Measurements from ENCODE around the gene SLC28A2. TPM values are rescaled to one million over a fixed set of nuclear protein-coding genes. Genes with fewer than 3 reads are reported as not detected.

The SLC28A2 gene
- total RNA-seq, 1 donor from 2014 or later = not detected

DNA sequence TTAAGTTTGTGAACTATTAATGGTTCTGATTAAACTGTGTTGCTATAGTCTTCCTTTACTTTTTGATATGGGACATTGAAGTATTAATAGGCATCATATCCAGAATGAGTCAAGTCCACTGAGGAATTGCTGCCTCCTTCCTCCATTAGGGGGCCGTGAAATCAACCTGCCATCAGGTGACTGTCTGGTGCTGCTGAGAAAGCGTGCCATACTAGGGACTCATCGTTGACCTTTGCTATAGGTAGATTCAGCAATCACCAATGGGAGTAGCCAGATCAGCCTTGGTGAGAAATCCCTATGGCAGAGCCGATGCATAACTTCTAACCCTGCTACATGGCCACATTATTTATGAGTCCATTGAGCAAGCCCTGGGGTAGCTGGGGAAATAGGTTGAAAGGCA lies 30.1 kb upstream of the SLC28A2 start:
- H3K4me3 ChIP-seq (ENCODE audit: low read depth, low read length) = no peak overlapping the region
- no peaks in the 10 kb centered on the region for H3K36me3 ChIP-seq (ENCODE audit: control insufficient read depth, insufficient read depth, low read length)
- no peaks in the 10 kb centered on the region for H3K27me3 ChIP-seq (ENCODE audit: control insufficient read depth, insufficient read depth, low read length)
- DNase-seq (ENCODE audit: low read depth) = no peak
- FAIRE-seq = no peak
- TF ChIP-seq, protein P1, sequence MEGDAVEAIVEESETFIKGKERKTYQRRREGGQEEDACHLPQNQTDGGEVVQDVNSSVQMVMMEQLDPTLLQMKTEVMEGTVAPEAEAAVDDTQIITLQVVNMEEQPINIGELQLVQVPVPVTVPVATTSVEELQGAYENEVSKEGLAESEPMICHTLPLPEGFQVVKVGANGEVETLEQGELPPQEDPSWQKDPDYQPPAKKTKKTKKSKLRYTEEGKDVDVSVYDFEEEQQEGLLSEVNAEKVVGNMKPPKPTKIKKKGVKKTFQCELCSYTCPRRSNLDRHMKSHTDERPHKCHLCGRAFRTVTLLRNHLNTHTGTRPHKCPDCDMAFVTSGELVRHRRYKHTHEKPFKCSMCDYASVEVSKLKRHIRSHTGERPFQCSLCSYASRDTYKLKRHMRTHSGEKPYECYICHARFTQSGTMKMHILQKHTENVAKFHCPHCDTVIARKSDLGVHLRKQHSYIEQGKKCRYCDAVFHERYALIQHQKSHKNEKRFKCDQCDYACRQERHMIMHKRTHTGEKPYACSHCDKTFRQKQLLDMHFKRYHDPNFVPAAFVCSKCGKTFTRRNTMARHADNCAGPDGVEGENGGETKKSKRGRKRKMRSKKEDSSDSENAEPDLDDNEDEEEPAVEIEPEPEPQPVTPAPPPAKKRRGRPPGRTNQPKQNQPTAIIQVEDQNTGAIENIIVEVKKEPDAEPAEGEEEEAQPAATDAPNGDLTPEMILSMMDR (IDR thresholded peaks at IDR 0.05; ENCODE audit: insufficient read depth, low read length, severe bottlenecking) = no peak

- no peak for DNase-seq (ENCODE audit: low read depth)
- TF ChIP-seq, protein P1 (IDR thresholded peaks at IDR 0.05; ENCODE audit: insufficient read depth, low read length, severe bottlenecking) = no peak
- Histone ChIP-seq H3K4me3 (ENCODE audit: low read depth, low read length) (no peak overlapping the region), H3K36me3 (ENCODE audit: control insufficient read depth, insufficient read depth, low read length) (no peaks in the 10 kb centered on the region), H3K27me3 (ENCODE audit: control insufficient read depth, insufficient read depth, low read length) (no peaks in the 10 kb centered on the region)
- no peak for FAIRE-seq
Measured at GRCh38 chr15:45224621-45225217, 27.3 kb upstream of the SLC28A2 start.

- H3K36me3 ChIP-seq (ENCODE audit: control insufficient read depth, insufficient read depth, low read length) = no peaks in the 10 kb centered on the region
- no peak overlapping the region for H3K4me3 ChIP-seq (ENCODE audit: low read depth, low read length)
- TF ChIP-seq, protein P1 (IDR thresholded peaks at IDR 0.05; ENCODE audit: insufficient read depth, low read length, severe bottlenecking) = no peak
- H3K27me3 ChIP-seq (ENCODE audit: control insufficient read depth, insufficient read depth, low read length) = no peaks in the 10 kb centered on the region
- FAIRE-seq (no peak), DNase-seq (ENCODE audit: low read depth) (no peak)
Measured at GRCh38 chr15:45225506-45226273, 26.3 kb upstream of the SLC28A2 start.

DNA sequence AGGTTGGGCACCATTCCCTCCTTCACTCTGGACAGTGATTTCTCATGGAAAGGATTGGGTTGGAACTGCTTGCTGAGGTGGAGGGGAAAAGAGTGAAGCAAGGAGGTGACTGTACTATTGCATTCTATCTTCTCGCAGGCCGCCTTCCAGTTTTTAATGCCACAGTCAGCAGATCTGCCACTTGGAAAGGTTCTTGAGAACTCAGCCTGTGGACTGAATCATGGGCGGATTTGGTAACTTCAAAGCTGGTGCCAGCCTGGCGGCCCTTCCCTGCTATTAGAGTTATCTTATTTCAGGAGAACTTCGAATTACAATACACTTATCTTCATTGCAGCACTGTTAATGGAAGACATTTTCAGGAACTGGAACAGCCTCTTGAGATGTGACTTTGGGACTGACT lies 23.1 kb upstream of the SLC28A2 start:
- TF ChIP-seq, protein P1 (IDR thresholded peaks at IDR 0.05; ENCODE audit: insufficient read depth, low read length, severe bottlenecking) = no peak
- Histone ChIP-seq H3K36me3 (ENCODE audit: control insufficient read depth, insufficient read depth, low read length) (no peaks in the 10 kb centered on the region), H3K27me3 (ENCODE audit: control insufficient read depth, insufficient read depth, low read length) (no peaks in the 10 kb centered on the region), H3K4me3 (ENCODE audit: low read depth, low read length) (no peak overlapping the region)
- FAIRE-seq (no peak), DNase-seq (ENCODE audit: low read depth) (no peak)

DNA sequence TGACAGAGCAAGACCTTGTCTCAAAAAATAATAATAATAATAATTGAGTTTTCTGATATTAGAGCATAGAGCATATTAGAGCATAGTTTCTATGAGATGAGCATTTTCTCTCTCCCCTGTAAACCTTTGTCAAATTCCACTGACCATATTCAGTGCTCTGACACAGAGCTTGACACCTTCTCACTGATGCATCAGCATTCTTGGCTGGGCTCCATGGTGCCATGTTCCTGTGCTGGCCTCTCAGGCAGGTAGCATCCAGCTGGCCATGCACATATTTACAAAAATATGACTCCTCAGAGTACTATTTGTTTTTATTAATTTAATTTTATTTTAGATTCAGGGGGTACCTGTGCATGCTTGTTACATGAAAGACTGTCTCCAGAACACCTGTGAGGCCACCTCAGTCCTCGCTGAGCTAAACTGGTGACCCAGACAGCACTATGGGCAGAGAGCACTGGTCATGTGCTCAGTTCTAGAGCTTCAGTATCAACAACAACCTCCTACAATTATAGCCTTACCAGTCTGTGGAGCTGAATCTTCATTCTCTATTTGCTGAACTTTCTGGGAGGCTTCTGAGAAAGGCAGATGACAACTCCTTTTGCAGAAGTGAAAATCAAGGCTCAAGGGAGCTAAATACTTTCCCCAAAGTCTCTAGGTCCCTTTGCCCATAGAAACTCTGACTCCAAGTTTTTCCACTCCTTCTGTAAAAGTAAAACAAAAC lies 21.6 kb upstream of the SLC28A2 start:
- no peak overlapping the region for H3K4me3 ChIP-seq (ENCODE audit: low read depth, low read length)
- TF ChIP-seq, protein P1 (IDR thresholded peaks at IDR 0.05; ENCODE audit: insufficient read depth, low read length, severe bottlenecking) = no peak
- DNase-seq (ENCODE audit: low read depth) (peak; percentile 41), FAIRE-seq (no peak)
- H3K27me3 ChIP-seq (ENCODE audit: control insufficient read depth, insufficient read depth, low read length) = no peaks in the 10 kb centered on the region
- no peaks in the 10 kb centered on the region for H3K36me3 ChIP-seq (ENCODE audit: control insufficient read depth, insufficient read depth, low read length)
